ENCODE data around the gene SLC30A1. TPM values are rescaled to one million over a fixed set of nuclear protein-coding genes. Genes with fewer than 3 reads are reported as not detected.

The SLC30A1 gene
- total RNA-seq, 2 donors from 2014 or later, result 18.5 to 28.0 TPM

DNA sequence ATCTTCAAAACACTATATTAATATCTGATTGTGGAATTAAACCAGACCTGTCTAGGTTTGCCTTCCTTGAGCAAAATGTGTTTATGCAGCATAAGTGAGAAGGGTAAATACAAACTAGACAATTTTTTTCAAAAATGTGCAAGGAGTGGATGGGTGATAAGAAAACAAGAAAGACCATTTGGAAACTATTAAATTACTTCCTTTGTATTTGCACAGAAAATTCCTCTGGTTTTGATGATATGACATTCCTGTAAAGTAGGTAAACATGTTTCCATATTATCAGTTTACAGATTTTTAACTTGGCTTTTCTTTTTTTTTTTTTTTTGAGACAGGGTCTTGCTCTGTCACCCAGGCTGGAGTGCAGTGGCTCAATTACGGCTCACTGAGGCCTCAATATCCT, 24.8 kb upstream of the SLC30A1 start:
- H3K27ac ChIP-seq, result no peak overlapping the region
- no peak overlapping the region for H3K4me3 ChIP-seq
- no peaks in the 10 kb centered on the region for H3K27me3 ChIP-seq
- no peak overlapping the region for H3K9ac ChIP-seq (ENCODE audit: low read depth in 2 of 2, low read length in 2 of 2)
- H3K4me1 ChIP-seq, result no peaks in the 10 kb centered on the region
- DNase-seq, result no peak
- H3K36me3 ChIP-seq, result no peaks in the 10 kb centered on the region
- H3K9me3 ChIP-seq, result no peaks in the 10 kb centered on the region
- TF ChIP-seq, protein P1, sequence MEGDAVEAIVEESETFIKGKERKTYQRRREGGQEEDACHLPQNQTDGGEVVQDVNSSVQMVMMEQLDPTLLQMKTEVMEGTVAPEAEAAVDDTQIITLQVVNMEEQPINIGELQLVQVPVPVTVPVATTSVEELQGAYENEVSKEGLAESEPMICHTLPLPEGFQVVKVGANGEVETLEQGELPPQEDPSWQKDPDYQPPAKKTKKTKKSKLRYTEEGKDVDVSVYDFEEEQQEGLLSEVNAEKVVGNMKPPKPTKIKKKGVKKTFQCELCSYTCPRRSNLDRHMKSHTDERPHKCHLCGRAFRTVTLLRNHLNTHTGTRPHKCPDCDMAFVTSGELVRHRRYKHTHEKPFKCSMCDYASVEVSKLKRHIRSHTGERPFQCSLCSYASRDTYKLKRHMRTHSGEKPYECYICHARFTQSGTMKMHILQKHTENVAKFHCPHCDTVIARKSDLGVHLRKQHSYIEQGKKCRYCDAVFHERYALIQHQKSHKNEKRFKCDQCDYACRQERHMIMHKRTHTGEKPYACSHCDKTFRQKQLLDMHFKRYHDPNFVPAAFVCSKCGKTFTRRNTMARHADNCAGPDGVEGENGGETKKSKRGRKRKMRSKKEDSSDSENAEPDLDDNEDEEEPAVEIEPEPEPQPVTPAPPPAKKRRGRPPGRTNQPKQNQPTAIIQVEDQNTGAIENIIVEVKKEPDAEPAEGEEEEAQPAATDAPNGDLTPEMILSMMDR (IDR thresholded peaks at IDR 0.05), result no peak
- intact Hi-C loops (cut with DNase I), result no loop called here

DNA sequence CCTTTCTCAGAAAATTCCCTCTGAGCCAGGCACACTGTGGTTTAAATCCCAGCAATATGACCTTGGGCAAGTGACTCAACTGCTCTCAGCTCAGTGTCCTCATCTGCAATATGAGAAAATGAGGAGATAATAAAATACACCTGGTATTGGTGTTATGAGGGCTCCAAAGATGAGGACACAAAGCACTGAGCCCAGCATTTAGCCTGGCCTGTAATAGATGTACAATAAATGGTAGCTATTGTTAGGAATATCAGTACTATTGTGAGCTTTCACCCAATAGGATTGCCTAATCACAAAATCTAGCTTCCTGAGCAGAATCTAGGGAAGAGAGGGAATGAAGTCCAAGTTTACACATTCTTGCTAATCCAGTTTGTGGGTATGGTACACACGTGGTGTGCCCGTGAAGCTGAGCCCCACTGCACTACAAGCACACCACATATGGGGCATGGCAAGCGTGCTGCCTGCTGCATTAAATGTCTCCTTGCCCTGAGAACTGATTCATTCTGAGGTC, 24.3 kb upstream of the SLC30A1 start:
- H3K27me3 ChIP-seq, result no peaks in the 10 kb centered on the region
- H3K9me3 ChIP-seq, result no peaks in the 10 kb centered on the region
- no peak overlapping the region for H3K27ac ChIP-seq
- H3K4me1 ChIP-seq, result no peaks in the 10 kb centered on the region
- intact Hi-C loops (cut with DNase I), result no loop called here
- H3K4me3 ChIP-seq, result no peak overlapping the region
- no peaks in the 10 kb centered on the region for H3K36me3 ChIP-seq
- TF ChIP-seq, protein P1 (IDR thresholded peaks at IDR 0.05), result no peak
- no peak overlapping the region for H3K9ac ChIP-seq (ENCODE audit: low read depth in 2 of 2, low read length in 2 of 2)
- no peak for DNase-seq

DNA sequence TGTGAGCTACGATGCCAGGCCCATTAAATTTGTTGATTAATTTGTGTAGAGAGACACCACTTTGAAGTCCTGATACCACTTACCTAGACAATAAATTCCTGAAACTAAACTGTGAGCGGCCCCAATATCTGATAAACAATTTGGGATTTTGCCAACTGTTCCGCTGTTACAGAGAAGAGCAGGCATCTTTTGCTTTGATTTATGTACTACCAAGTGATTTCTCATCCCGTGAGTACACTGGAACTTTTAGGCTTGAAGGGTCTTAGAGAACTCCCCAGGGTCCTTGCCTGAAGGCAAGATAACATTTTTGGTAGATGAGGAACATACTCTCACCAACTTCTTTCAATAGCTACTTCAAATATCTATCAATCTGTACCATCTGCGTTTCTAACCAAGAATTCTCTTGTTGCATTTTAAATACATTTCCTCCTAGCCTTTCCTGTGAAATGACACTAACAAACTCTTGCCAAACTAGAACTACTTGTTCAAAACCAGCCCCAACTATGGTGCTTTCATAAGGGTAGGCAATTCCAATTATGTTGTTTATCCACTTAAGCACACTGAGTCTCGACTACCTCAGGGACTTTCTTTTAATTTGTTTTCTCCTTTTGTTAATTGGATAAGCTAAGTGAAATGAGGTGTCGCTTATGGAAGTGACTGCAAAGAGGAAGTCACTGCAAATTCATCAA, 23.2 kb upstream of the SLC30A1 start:
- Histone ChIP-seq H3K9me3 (no peaks in the 10 kb centered on the region), H3K4me1 (no peaks in the 10 kb centered on the region), H3K4me3 (no peak overlapping the region), H3K27me3 (no peaks in the 10 kb centered on the region), H3K9ac (ENCODE audit: low read depth in 2 of 2, low read length in 2 of 2) (no peak overlapping the region), H3K27ac (no peak overlapping the region), H3K36me3 (no peaks in the 10 kb centered on the region)
- TF ChIP-seq, protein P1 (IDR thresholded peaks at IDR 0.05), result no peak
- intact Hi-C loops (cut with DNase I), result no loop called here
- DNase-seq, result no peak

DNA sequence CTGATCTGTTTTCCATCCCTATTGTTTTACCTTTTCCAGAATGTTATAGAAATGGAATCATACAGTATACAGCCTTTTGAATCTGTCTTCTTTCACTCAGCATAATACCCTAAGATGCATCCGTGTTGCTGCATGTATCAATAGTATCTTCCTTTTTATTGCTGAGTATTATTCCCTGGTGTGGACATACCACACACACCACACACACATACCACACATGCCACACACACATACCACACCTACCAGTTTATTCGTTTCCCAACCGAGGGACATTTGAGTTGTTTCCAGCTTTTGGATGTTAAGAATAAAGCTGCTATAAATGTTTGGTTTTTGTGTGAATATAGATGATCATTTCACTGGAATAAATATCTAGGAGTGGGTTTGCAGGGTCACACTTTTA, 22.2 kb upstream of the SLC30A1 start:
- no peak overlapping the region for H3K9ac ChIP-seq (ENCODE audit: low read depth in 2 of 2, low read length in 2 of 2)
- no peak overlapping the region for H3K27ac ChIP-seq
- H3K4me3 ChIP-seq, result no peak overlapping the region
- no peaks in the 10 kb centered on the region for H3K9me3 ChIP-seq
- no peaks in the 10 kb centered on the region for H3K27me3 ChIP-seq
- TF ChIP-seq, protein P1 (IDR thresholded peaks at IDR 0.05), result no peak
- intact Hi-C loops (cut with DNase I), result no loop called here
- no peaks in the 10 kb centered on the region for H3K36me3 ChIP-seq
- DNase-seq, result no peak
- H3K4me1 ChIP-seq, result no peaks in the 10 kb centered on the region

DNA sequence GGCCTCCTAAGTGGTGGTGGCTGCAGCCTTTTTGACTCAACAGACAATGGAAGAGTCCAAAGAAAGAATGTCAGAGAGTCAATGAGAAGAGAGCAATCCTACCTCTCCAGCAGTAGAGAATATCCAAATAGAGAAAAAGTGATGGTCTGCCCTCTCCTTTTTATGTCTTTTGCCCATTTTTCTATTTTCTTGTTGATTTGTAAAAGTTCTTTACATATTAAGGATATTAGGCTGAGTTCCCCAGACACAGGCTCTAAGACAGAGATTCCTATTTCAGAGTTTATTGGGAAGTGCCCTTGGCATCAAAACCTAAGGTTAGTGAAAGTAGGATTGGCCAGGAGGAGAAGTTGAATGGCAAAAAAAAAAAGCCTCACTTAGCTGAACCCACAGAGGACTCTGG, 20.3 kb upstream of the SLC30A1 start:
- TF ChIP-seq, protein P1 (IDR thresholded peaks at IDR 0.05), result no peak
- Histone ChIP-seq H3K9ac (ENCODE audit: low read depth in 2 of 2, low read length in 2 of 2) (no peak overlapping the region), H3K4me3 (no peak overlapping the region), H3K9me3 (no peaks in the 10 kb centered on the region), H3K27ac (no peak overlapping the region), H3K36me3 (no peaks in the 10 kb centered on the region), H3K4me1 (no peaks in the 10 kb centered on the region), H3K27me3 (no peaks in the 10 kb centered on the region)
- DNase-seq, result no peak
- intact Hi-C loops (cut with DNase I), result no loop called here

Measured in colonic mucosa (tissue), 4 donors.